Sciatic nerve (tissue), 2 donors: Measurements from ENCODE around the gene ZDHHC14. TPM values are rescaled to one million over a fixed set of nuclear protein-coding genes. Genes with fewer than 3 reads are reported as not detected.

Experiments
- ATAC-seq: fragments of 200-7000 bp; cut with Tn5 transposase; one replicate; pipeline ENCODE4 v1.9.1; 2020; ENCODE audit warnings: mild to moderate bottlenecking, moderate library complexity
- DNase-seq: peaks from one replicate; pipeline ENCODE4 v3.0.0-alpha.2; 2020; ENCODE audit warnings: low spot score
- intact Hi-C: fragments of 100-400 bp; cut with DNase I; formaldehyde crosslinking; loops from one replicate; pipeline ENCODE4 v1.14.2; 2022
- total RNA-seq: library from RNA; stranded (reverse); fragmentation: NEBNext Ultra II Directional; extraction: Animal tissue kit (Norgen Biotek cat#: 25700); gene quantifications from one replicate; pipeline ENCODE4 v1.2.1, GENCODE V29; 2021
- donor health status: DM: no; HTN: no; CAD: no.
- donor health status: DM: no; HTN: no; CAD: no.

ZDHHC14 gene
- total RNA-seq, 1 donor from 2014 or later, result 19.1 TPM

DNA sequence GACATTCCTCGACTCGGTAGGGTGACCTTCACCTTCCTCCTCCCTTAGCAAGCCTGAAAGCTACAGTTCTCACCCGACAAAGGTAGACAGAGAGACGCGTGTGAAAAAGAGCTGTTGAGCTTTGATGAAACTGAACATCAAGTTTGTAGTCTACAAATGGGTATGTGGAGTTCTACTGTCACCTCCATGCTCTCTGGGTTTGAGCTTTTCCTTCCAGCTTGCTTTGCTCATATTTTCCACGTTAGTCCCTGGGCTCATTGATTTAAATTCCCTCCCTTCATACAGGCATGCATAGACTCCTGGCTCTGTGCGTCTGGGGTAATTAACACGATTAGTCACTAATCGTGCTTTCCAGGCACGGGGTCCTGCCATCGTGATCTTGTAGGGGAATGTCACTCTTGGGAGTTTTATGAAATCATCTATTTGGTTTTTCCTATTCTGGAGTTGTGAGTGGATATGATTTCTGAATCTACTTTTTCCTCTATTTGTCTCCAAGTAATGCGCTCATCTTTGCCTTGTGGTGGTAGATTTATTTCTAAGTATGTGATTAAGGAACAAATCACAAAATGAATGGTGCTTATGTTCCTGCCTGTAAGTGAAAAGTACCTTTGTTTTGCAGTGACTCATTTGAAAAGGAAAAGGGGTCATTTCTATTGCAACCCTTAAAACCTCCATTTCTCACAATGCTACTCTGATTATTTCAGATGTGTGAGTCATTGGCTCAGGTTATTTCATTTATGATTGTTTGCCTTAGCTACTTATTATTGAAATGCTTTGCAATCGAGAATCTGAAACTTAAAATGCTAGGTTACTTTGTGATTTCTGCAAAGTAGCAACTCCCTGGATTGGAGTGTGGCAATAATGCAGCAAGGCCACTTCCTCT is 154.6 kb downstream of the ZDHHC14 start:
- peak; percentile 70 for ATAC-seq
- intact Hi-C loops, result no loop called here
- no peak for DNase-seq

GRCh38 chr6:157536223-157536545 is 155.2 kb downstream of the ZDHHC14 start:
- DNase-seq (no peak), ATAC-seq (peak; percentile 50)
- intact Hi-C loops, result no loop called here

GRCh38 chr6:157537556-157537955 is 156.6 kb downstream of the ZDHHC14 start:
- DNase-seq (no peak), ATAC-seq (no peak)
- intact Hi-C loops, result no loop called here

DNA sequence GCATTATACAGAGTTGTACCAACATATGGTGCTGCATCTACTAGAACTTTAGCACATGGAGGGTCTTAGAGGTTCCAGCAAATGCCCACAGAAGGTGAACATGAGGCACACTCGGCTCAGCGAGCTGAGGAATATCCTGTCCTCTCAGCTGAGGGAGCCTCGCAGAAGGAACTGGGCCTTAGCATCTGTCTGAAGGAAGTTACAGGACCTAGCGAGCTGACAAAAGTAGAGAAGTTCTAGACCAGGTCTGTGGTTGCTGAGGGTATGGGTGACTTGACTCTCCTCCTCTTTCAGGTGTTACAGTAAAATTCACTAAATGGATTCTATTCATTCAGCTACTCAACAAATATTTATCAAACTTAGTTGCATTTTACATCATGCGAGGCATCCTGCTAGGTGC is 157.2 kb downstream of the ZDHHC14 start:
- DNase-seq (no peak), ATAC-seq (no peak)
- intact Hi-C loops, result no loop called here

DNA sequence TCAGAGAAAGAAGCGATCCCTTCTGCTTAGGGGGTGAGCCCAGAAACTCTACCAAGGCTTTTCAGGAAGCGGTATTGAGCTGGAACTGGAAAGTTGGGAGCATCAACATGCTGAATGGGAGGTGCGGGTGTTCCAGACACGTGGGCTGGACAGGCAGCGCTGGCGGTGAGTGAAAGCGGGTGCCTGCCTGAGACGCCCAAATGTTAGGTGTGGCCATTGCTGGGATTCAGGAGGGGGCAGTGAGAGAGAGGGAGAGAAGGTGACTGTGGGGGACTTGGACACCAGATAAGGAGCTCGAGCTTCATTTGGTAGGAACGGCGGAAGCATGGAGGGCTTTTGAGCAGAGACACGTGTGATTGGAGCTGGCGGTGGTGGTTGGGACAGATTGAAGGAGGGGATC is 157.7 kb downstream of the ZDHHC14 start:
- DNase-seq, result no peak
- ATAC-seq, result no peak
- intact Hi-C loops, result no loop called here

GRCh38 chr6:157539421-157539822 is 158.4 kb downstream of the ZDHHC14 start:
- no peak for DNase-seq

GRCh38 chr6:157539900-157540752 is 159.1 kb downstream of the ZDHHC14 start:
- DNase-seq (no peak), ATAC-seq (no peak)
- intact Hi-C loops, result no loop called here

More at GRCh38 chr6:157539421-157539822, 158.4 kb downstream of the ZDHHC14 start:
- ATAC-seq, result no peak
- intact Hi-C loops, result no loop called here

DNA sequence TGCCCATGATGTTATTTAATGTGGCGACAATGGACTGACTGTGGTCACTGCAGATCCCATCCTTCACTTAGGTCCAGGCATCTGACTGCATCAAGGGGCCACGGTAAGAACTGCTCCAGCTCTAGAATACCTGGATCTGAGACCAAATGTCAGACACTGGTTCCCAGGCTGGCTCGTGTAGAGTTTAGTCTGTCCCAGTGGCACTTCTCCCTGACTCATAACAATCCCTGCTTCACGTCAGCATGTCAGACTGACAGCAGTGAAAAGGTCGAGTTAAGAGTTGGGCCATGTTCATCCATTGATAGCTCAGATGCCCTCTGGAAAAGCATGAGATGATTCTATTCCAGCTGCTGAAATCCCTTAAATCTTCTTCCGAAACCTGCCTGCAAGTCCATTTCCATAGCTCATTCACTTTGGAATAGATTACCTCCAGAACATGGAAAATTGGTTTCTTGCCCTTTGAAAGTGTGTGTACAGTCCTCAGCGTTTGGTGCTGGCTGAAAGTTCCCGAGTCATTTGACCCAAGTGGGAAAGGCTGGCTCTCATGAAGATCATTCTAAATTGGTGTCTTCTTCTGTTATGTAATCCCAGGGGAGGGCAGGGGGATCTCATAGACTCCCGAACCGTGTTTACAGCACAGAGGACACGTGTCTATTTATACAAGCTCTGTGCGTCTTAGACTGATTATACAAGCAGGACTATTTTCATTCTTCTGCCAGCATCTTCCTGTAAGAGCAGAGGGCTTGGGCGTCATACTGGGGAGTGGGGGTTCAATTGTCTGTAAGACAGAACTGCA is 160.8 kb downstream of the ZDHHC14 start:
- DNase-seq (no peak), ATAC-seq (no peak)
- intact Hi-C loops, result no loop called here

GRCh38 chr6:157542414-157543160 is 161.6 kb downstream of the ZDHHC14 start:
- ATAC-seq, result peak; percentile 22
- no peak for DNase-seq

GRCh38 chr6:157546321-157546720 is 165.3 kb downstream of the ZDHHC14 start:
- ATAC-seq (no peak), DNase-seq (no peak)
- intact Hi-C loops, result no loop called here

More at GRCh38 chr6:157542414-157543160, 161.6 kb downstream of the ZDHHC14 start:
- intact Hi-C loops, result no loop called here

- no peak for ATAC-seq
- no peak for DNase-seq
- intact Hi-C loops, result no loop called here
Measured at GRCh38 chr6:157547112-157547511, 166.1 kb downstream of the ZDHHC14 start.

DNA sequence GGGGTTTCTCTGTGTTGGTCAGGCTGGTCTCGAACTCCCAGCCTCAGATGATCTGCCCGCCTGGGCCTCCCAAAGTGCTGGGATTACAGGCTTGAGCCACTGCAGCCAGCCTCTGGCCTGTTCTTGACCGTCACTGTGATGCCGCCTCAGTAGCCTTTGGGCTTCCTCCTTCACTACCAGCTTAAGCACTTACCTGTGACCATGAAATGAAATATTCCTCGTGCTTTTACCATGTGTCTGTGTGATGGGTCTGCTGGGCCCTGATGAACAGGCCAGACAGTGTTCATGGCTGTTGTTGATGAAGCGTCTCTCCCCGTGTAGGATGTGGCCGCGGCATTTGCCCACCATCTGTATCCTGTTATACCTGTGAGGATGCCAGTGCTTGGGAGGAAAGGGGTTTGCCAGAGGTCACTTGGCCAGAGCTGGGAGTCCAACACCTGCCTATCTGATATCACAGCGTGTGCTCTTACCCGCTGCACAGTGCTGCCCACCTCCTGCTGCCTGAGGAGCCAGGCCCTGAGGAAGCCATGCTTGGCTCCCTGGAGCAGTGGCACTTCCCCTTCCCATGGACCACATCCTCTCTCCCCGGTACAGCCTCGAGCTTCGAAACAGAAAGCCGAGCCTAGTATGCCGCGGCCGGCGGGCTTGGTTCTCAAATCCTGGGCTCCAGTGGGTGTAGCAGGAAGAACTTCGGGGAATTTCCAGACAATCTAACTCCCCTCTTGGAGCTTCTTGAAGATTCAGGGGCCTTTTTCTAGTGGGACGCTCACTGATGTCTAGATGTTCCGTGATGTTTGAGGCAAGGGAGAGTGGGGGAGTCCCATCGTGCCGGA is 167.9 kb downstream of the ZDHHC14 start:
- ATAC-seq (peak; percentile 65), DNase-seq (no peak)
- intact Hi-C loops, result no loop called here

DNA sequence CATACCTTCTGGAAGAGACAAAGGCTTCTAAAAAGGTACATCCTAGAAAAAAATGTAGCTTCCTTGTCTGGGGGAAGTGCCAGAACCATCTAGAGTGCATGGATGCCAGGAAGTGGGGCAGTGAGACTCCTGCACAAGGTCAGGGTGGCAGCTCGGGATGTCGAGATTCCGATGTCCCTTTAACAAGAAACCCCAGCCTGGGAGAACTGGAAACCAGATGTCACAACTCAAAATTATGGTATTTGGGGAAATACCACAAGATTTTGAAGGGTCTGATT is 168.4 kb downstream of the ZDHHC14 start:
- DNase-seq (no peak), ATAC-seq (no peak)
- intact Hi-C loops, result no loop called here

DNA sequence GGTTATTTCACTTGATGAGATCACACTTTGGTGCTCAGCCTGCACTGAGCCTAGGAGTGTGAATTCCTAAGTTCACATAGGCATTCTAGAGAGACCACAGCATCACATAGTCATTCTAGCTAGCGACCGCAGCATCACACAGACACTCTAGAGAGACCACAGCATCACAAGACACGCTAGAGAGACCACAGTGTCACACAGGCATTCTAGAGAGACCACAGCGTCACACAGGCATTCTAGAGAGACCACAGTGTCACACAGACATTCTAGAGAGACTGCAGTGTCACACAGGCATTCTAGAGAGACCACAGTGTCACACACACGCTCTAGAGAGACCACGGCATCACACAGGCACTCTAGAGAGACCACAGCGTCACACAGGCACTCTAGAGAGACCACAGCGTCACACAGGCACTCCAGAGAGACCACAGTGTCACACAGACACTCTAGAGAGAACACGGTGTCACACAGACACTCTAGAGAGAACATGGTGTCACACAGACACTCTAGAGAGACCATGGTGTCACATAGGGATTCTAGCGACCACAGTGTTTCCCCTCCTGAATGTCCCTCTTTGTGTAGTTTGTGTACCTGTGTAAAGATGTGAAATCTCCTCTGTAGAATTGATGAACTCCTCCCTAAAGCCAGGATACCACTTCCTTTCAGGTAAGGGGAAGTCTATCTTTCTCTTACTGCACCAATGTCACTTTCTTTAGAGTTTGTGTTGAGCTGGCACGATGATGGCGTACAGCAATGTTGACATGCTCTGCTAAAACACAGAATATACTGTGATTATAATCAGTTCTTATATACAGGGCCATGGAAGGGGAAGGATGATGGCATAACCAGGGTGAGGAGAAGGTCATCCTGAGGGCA is 169.4 kb downstream of the ZDHHC14 start:
- intact Hi-C loops, result no loop called here
- DNase-seq (no peak), ATAC-seq (no peak)

- ATAC-seq (no peak), DNase-seq (no peak)
- intact Hi-C loops, result no loop called here
Measured at GRCh38 chr6:157551041-157551832, 170.2 kb downstream of the ZDHHC14 start.

- ATAC-seq, result no peak
- no peak for DNase-seq
- intact Hi-C loops, result no loop called here
Measured at GRCh38 chr6:157552081-157552747, 171.2 kb downstream of the ZDHHC14 start.
